ENCODE measurements around the gene TUBA8. TPM values are rescaled to one million over a fixed set of nuclear protein-coding genes. Genes with fewer than 3 reads are reported as not detected.

Gene TUBA8
- polyA plus RNA-seq, 1 donor (not counting 4 experiments of a cell fraction or from before 2014, with no cell fraction given) = 0.35 TPM

GRCh38 chr22:18114495-18114894 lies 3.9 kb downstream of the TUBA8 start:
- DNase-seq (ENCODE audit: low read depth, low spot score) = no peak
- no peaks in the 10 kb centered on the region for H3K9me1 ChIP-seq (ENCODE audit: control insufficient read depth, extremely low read depth, insufficient read depth, low read length)
- H3K4me2 ChIP-seq (ENCODE audit: control insufficient read depth, extremely low read depth, insufficient read depth, low read depth, low read length) = no peak overlapping the region
- peaks cover 28% of the 10 kb centered on the region for H3K27me3 ChIP-seq (ENCODE audit: control insufficient read depth, extremely low read depth, insufficient read depth, low read length)
- H3K27ac ChIP-seq (ENCODE audit: control insufficient read depth, insufficient read depth, low read length) = no peak overlapping the region
- no peak overlapping the region for H3K4me3 ChIP-seq (ENCODE audit: control insufficient read depth in 2 of 3, extremely low read depth in 1 of 3, insufficient read depth in 2 of 3, low read depth in 1 of 3, low read length in 3 of 3)
- peaks cover 5% of the 10 kb centered on the region for H3K4me1 ChIP-seq (ENCODE audit: control insufficient read depth, extremely low read depth, insufficient read depth, low read length)
- H3K9me3 ChIP-seq (ENCODE audit: control insufficient read depth, low read depth, low read length) = no peaks in the 10 kb centered on the region
- FAIRE-seq = no peak
- TF ChIP-seq EZH2 (IDR thresholded peaks at IDR 0.05; ENCODE audit: low read length) (no peak), CTCF (optimal IDR thresholded peaks at IDR 0.05 in 1 of 3, IDR thresholded peaks at IDR 0.05 in 1 of 3, conservative IDR thresholded peaks at IDR 0.05 in 1 of 3; ENCODE audit: extremely low read depth in 1 of 3, insufficient read depth in 2 of 3, low read length in 3 of 3) (no peak)
- H2AFZ ChIP-seq (ENCODE audit: control insufficient read depth, low read length) = no peak overlapping the region
- H4K20me1 ChIP-seq (ENCODE audit: control insufficient read depth, extremely low read depth, insufficient read depth, low read length) = peaks cover 5% of the 10 kb centered on the region
- H3K9ac ChIP-seq (ENCODE audit: control insufficient read depth, extremely low read depth, insufficient read depth, low read length) = no peak overlapping the region
- no peaks in the 10 kb centered on the region for H3K79me2 ChIP-seq (ENCODE audit: control insufficient read depth, insufficient read depth, low read length)
- dilution Hi-C loops (cut with MboI; ENCODE audit: extremely low pct_ligation_motif_present, low sequenced_read_pairs) = no loop called here
- no peaks in the 10 kb centered on the region for H3K36me3 ChIP-seq (ENCODE audit: control insufficient read depth in 2 of 2, extremely low read depth in 1 of 2, insufficient read depth in 2 of 2, low read length in 2 of 2)

- Histone ChIP-seq H3K4me3 (ENCODE audit: control insufficient read depth in 2 of 3, extremely low read depth in 1 of 3, insufficient read depth in 2 of 3, low read depth in 1 of 3, low read length in 3 of 3) (no peak overlapping the region), H3K79me2 (ENCODE audit: control insufficient read depth, insufficient read depth, low read length) (no peaks in the 10 kb centered on the region), H3K9ac (ENCODE audit: control insufficient read depth, extremely low read depth, insufficient read depth, low read length) (no peak overlapping the region), H3K36me3 (ENCODE audit: control insufficient read depth in 2 of 2, extremely low read depth in 1 of 2, insufficient read depth in 2 of 2, low read length in 2 of 2) (no peaks in the 10 kb centered on the region), H3K4me2 (ENCODE audit: control insufficient read depth, extremely low read depth, insufficient read depth, low read depth, low read length) (no peak overlapping the region), H3K9me1 (ENCODE audit: control insufficient read depth, extremely low read depth, insufficient read depth, low read length) (no peaks in the 10 kb centered on the region), H2AFZ (ENCODE audit: control insufficient read depth, low read length) (no peak overlapping the region), H3K27me3 (ENCODE audit: control insufficient read depth, extremely low read depth, insufficient read depth, low read length) (peaks cover 22% of the 10 kb centered on the region), H3K9me3 (ENCODE audit: control insufficient read depth, low read depth, low read length) (no peaks in the 10 kb centered on the region), H3K4me1 (ENCODE audit: control insufficient read depth, extremely low read depth, insufficient read depth, low read length) (peaks cover 2% of the 10 kb centered on the region), H3K27ac (ENCODE audit: control insufficient read depth, insufficient read depth, low read length) (no peak overlapping the region), H4K20me1 (ENCODE audit: control insufficient read depth, extremely low read depth, insufficient read depth, low read length) (peaks cover 5% of the 10 kb centered on the region)
- no peak for TF ChIP-seq EZH2 (IDR thresholded peaks at IDR 0.05; ENCODE audit: low read length)
- no peak for TF ChIP-seq CTCF (optimal IDR thresholded peaks at IDR 0.05 in 1 of 3, IDR thresholded peaks at IDR 0.05 in 1 of 3, conservative IDR thresholded peaks at IDR 0.05 in 1 of 3; ENCODE audit: extremely low read depth in 1 of 3, insufficient read depth in 2 of 3, low read length in 3 of 3)
- DNase-seq (ENCODE audit: low read depth, low spot score) = no peak
- dilution Hi-C loops (cut with MboI; ENCODE audit: extremely low pct_ligation_motif_present, low sequenced_read_pairs) = no loop called here
- FAIRE-seq = no peak
These were observed 4.5 kb downstream of the TUBA8 start for GRCh38 chr22:18114976-18115652.
